Left cardiac atrium (tissue), 4 donors: Measurements from ENCODE around the gene RTP1. TPM values are rescaled to one million over a fixed set of nuclear protein-coding genes. Genes with fewer than 3 reads are reported as not detected.
"Not testable (repeated sequence)": the region's sequence is repeated elsewhere in the genome, so short reads cannot be mapped to it uniquely, and the experiment has no call there.

Experiments used
- ATAC-seq, 2 donors: fragments of 200-7000 bp; cut with Tn5 transposase; one replicate each; pipeline ENCODE4 v1.9.1; 2020; ENCODE audit warnings: mild to moderate bottlenecking in 2 of 2, moderate library complexity in 2 of 2
- DNase-seq: peaks from one replicate; pipeline ENCODE4 v3.0.0-alpha.2; 2020
- intact Hi-C, 2 donors: fragments of 100-400 bp; cut with DNase I; formaldehyde crosslinking; loops; one replicate each; pipeline versions ENCODE4 v1.14.1 to v1.15.1; 2022 to 2023
- long read RNA-seq: library from polyadenylated mRNA; unstranded; transcript quantifications from one replicate; pipeline ENCODE4 v2.0.0, GENCODE V29; 2021
- total RNA-seq, 2 donors: library from RNA; stranded (reverse); fragmentation: NEBNext Ultra II Directional; extraction: Animal tissue kit (Norgen Biotek cat#: 25700); gene quantifications; one replicate each; pipeline ENCODE4 v1.2.1, GENCODE V29; 2021
- donor health status: DM: no; HTN: yes; CAD: no.
- donor health status: DM: no; HTN: yes; CAD: no; lungs with severe emphysema.
- donor health status: DM: yes; HTN: yes; CAD: no.
- donor health status: Dilated cardiomyopathy.

RTP1 gene, protein sequence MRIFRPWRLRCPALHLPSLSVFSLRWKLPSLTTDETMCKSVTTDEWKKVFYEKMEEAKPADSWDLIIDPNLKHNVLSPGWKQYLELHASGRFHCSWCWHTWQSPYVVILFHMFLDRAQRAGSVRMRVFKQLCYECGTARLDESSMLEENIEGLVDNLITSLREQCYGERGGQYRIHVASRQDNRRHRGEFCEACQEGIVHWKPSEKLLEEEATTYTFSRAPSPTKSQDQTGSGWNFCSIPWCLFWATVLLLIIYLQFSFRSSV
- total RNA-seq = not detected
- long read RNA-seq = 0 reads

- DNase-seq (no peak), ATAC-seq (no peak)
- intact Hi-C loops = no loop called here
These were observed at the start of gene RTP1 for GRCh38 chr3:187197335-187197649. Gene RTP1, plus strand, starts transcription at chr3:187197486. Its CDS starts 30 bp downstream, at chr3:187197516.

DNA sequence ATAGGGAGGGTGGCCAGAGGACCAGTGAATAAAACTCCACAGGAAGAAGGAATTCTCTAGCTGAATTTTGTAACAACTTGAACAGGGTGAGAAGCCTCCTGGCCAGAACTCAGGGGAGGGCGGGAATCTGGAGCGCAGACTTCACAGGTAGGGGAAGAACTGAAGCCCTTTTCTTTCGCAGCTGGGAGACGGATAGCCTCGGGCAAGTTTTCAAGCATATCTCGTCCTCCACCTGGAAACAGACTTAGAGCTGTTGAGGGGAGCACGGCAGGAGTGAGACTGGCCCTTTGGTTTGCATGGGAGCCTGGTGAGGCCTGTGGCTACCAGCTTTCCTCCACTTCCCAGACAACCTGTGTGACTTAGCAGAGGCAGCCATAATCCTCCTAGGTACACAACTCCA is 47.1 kb upstream of the RTP1 start:
- no peak for ATAC-seq

DNA sequence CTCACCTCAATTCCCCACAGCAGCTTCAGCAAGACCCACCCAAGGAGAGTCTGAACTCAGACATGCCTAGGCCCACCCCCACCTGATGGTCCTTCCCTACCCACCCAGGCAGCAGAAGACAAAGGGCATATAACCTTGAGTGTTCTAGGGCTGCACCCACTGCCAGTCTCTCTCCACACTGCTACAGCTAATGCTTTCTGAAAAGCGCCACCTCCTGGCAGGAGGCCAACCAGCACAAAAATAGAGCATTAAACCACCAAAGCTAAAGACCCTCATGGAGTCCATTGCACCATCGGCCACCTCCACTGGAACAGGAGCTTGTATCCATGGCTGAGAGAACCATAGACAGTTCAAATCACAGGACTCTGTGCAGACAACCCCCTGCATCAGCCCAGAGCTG is 46.7 kb upstream of the RTP1 start:
- DNase-seq (peak; percentile 35), ATAC-seq (no peak)
- intact Hi-C loops = no loop called here

More for the DNA sequence above, 47.1 kb upstream of the RTP1 start:
- intact Hi-C loops = no loop called here
- no peak for DNase-seq

DNA sequence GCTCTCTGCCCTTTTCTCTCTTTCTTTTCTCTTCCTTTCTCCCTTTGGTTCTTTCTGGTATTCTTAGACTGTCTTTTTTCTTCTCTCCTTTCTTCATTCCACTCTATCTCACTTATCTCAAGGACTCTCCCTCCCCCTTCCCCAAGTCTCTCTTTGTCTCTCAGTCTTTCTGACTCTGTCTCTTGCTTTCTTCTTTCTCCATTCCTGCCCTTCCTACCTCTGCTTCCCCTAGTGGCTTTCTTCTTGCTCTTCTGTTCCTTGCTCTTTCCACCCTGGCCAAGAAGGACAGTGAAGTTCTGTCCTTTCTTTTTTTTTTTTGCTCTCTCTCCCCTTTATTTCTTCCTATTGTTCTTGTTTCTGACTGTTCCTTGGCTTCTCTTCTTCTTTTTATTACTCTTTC is 35.7 kb upstream of the RTP1 start:
- ATAC-seq = no peak
- intact Hi-C loops = loop anchor here (5.0 to 10.0 kb wide), 3 partner anchors 39 to 307 kb away; no protein-coding TSS in a partner anchor
- DNase-seq = no peak

GRCh38 chr3:187162265-187162953 is 34.9 kb upstream of the RTP1 start:
- intact Hi-C loops = loop anchor here (5.0 to 10.0 kb wide), 3 partner anchors 40 to 308 kb away; no protein-coding TSS in a partner anchor
- DNase-seq = no peak
- ATAC-seq = no peak

DNA sequence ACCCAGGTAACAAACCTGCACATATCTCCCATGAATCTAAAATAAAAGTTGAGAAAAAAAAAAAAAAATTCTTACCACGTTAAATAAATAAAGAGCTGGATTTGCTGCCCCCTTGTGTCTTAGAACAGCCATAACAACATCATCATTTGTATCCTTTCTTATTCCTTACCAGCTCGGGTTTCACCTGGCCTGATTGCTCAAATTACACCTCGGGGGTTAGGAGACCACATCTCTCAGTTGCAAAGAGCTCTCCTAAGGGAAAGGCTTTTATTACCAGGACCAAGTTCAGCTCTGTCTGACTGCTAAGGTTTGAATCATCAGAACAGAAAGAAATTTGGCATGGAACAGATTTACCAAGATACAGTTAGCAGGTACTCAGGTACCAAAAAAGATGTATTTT is 32.1 kb upstream of the RTP1 start:
- DNase-seq = no peak
- peak; percentile 27 to 40 for ATAC-seq
- intact Hi-C loops = loop anchor here in 1 of 2 donors (10.0 kb wide), 2 partner anchors 50 to 310 kb away; no protein-coding TSS in a partner anchor

DNA sequence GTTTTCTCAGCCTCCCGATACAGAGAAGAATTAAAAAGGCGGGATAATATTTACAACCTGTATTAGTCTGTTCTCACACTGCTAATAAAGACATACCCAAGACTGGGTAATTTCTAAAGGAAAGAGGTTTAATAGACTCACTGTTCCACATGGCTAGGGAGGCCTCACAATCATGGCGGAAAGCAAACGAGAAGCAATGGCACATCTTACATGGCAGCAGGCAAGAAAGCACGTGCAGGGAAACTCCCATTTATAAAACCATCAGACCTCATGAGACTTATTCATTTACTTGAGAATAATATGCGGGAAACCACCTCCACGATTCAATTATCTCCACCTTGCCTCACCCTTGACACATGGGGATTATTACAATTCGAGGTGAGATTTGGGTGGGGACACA is 30.5 kb upstream of the RTP1 start:
- no peak for DNase-seq
- ATAC-seq = no peak
- intact Hi-C loops = loop anchor here (2.0 to 10.0 kb wide), 3 partner anchors 52 to 318 kb away; no protein-coding TSS in a partner anchor

- DNase-seq (no peak), ATAC-seq (peak in 1 of 2 donors; percentile 44)
- intact Hi-C loops = loop anchor here (2.0 to 10.0 kb wide), 3 partner anchors 53 to 319 kb away; no protein-coding TSS in a partner anchor
These were observed 29.5 kb upstream of the RTP1 start for GRCh38 chr3:187167777-187168176.

GRCh38 chr3:187169231-187169960 is 27.9 kb upstream of the RTP1 start:
- intact Hi-C loops = loop anchor here in 1 of 2 donors (10.0 kb wide), 2 partner anchors 55 to 315 kb away; no protein-coding TSS in a partner anchor
- ATAC-seq (peak in 1 of 2 donors; percentile 22), DNase-seq (no peak)

DNA sequence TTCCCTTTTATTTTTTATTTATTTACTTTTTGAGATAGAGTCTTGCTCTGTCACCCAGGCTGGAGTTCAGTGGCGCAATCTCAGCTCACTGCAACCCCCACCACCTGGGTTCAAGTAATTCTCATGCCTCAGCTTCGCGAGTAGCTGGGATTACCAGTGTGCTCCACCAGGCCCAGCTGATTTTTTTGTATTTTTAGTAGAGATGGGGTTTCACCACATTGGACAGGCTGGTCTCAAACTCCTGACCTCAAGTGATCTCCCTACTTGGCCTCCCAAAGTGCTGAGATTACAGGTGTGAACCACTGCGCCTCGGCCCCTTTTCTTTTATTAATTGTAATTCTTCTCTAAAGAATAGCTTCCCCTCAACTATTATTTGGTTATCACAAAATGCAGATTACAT is 26.4 kb upstream of the RTP1 start:
- ATAC-seq, DNase-seq, intact Hi-C loops: not testable (repeated sequence)

GRCh38 chr3:187172929-187173328 is 24.4 kb upstream of the RTP1 start:
- DNase-seq (no peak), ATAC-seq (no peak)
- intact Hi-C loops = no loop called here

DNA sequence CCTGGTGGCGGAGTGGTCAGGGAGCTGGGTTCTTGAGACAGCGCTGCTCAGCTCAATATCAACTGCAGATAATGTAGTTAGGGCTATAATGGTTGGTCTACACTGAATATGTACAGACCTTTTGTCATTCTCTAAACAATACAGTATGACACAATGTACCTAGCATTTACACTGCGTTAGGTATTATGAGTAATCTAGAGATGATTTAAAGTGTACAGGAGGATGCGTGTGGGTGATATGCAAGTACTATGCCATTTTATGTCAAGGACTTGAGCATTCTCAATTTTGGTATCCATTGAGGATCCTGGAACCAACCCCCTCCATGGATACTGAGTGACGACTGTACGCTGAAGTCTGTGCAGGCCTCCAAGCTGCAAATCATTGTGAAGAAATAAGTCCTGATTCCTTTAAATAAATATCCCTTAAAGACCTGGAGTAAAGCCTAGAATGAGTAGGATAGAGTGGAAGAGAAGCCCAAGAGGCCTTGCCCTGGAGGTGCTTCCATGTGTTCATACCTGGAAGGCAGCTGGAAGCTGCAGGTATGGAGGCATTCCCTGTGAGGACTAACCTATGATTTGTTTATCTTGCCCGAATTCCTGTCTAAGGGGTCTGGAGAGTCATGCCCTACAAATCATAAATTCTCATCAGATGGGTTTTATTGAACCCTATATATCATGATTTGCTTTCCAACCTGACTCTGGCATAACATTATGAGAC is 15.7 kb upstream of the RTP1 start:
- no peak for DNase-seq
- intact Hi-C loops = no loop called here
- ATAC-seq = no peak

GRCh38 chr3:187183210-187183862 is 13.9 kb upstream of the RTP1 start:
- ATAC-seq = no peak
- intact Hi-C loops = no loop called here
- DNase-seq = no peak

- ATAC-seq = no peak
- intact Hi-C loops = no loop called here
These were observed 13.4 kb upstream of the RTP1 start for GRCh38 chr3:187183903-187184302.

DNA sequence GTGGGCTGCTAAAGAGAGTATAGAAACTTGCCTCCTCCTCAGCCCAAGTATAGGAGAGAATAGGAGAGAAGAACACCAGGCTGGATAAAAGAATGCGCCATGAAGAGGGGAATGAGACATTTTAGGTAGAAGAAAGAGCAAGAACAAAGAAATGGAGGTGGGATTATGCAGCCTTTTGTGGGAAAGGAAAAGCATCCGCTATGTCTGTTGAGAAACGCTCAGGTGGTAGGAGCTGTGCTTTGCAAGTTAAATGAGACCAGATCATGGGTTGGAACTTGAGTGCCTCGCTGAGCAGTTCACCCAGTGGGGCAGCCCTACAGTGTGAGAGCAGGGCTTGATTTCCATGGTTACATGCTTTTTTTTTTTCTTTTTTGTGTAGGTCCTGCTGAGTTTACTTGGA is 11.5 kb upstream of the RTP1 start:
- ATAC-seq (no peak), DNase-seq (no peak)
- intact Hi-C loops = no loop called here

More at GRCh38 chr3:187183903-187184302, 13.4 kb upstream of the RTP1 start:
- DNase-seq = no peak

GRCh38 chr3:187186375-187186774 is 10.9 kb upstream of the RTP1 start:
- ATAC-seq (peak in 1 of 2 donors; percentile 7), DNase-seq (no peak)

DNA sequence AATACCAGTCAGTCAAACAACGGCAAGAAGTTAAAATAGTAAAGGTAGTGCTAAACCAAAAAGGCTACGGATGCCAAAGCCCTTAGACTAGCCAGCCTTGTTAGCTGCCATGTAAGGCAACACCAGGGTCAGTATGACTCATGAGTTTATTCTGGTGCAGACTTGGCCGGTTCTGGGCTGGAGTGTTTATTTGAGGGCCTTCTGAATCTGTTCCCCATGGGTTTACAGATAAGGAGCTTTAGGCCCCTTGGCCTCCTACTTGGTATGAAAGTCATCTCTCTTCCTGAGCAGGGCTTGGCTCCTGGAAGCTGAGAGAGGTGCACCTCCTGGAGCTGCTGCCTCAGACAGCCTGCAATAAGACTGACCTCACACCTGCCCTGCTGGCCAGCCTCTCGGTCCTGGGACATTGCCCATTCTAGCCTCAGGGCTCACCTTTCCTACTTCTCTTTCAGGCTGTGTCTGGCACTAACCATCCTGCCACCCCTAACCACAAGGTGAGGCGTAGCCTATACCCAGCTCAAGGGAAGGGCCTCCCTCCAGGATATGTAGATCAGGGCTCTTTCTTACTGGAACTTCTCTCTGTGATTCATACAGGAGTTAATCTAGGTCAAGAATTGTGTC is 10.4 kb upstream of the RTP1 start:
- ATAC-seq (peak; percentile 95 to 96), DNase-seq (peak; percentile 59)
- intact Hi-C loops = no loop called here

More at GRCh38 chr3:187186375-187186774, 10.9 kb upstream of the RTP1 start:
- intact Hi-C loops = no loop called here

DNA sequence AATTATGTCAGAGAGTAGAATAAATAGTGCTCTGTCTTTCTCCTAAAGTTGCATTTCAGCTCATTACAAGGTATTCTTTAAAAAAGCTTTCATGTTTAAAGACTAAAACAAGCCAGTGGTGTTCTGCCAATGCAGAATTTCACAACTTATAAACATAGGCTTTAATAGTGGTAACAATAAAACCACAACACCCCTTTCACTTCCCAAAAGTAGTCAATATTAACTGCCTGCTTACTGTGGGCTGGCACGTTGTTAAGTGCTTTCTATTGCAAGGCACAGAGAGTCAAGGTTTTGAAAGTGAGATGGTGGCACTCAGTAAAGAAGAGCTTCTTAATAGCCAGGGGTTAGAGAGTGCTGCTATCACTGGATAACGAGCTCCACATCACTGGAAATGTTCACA is 8.4 kb upstream of the RTP1 start:
- intact Hi-C loops = no loop called here
- DNase-seq = no peak
- no peak for ATAC-seq
